GM21515 (cell line): Measurements from ENCODE around the gene CPXM2.

Experiments
- ATAC-seq: cut with Tn5 transposase; IDR thresholded peaks from one replicate; pipeline ENCODE4 v1.9.1; 2021; ENCODE audit not compliant: unreplicated experiment

Gene CPXM2

GRCh38 chr10:123778719-123779517 is 112.7 kb downstream of the CPXM2 start:
- ATAC-seq: no peak

- ATAC-seq: no peak
Measured at GRCh38 chr10:123777881-123778280, 113.7 kb downstream of the CPXM2 start.

GRCh38 chr10:123774132-123774742 is 117.4 kb downstream of the CPXM2 start:
- ATAC-seq: no peak

GRCh38 chr10:123772645-123773508 is 118.7 kb downstream of the CPXM2 start:
- no peak for ATAC-seq

GRCh38 chr10:123771877-123772644 is 119.5 kb downstream of the CPXM2 start:
- no peak for ATAC-seq

GRCh38 chr10:123769647-123770046 is 122.0 kb downstream of the CPXM2 start:
- no peak for ATAC-seq

- no peak for ATAC-seq
Measured at GRCh38 chr10:123766761-123767160, 124.8 kb downstream of the CPXM2 start.

- no peak for ATAC-seq
Measured at GRCh38 chr10:123766012-123766411, 125.6 kb downstream of the CPXM2 start.

- ATAC-seq: no peak
Measured at GRCh38 chr10:123761666-123762230, 129.9 kb downstream of the CPXM2 start.

- no peak for ATAC-seq
Measured at GRCh38 chr10:123761038-123761428, 130.6 kb downstream of the CPXM2 start.

- ATAC-seq: no peak
Measured at GRCh38 chr10:123760356-123761037, 131.1 kb downstream of the CPXM2 start.

- ATAC-seq: no peak
Measured at GRCh38 chr10:123759501-123760031, 132.0 kb downstream of the CPXM2 start.

GRCh38 chr10:123759041-123759440 is 132.6 kb downstream of the CPXM2 start:
- no peak for ATAC-seq

GRCh38 chr10:123757853-123758252 is 133.8 kb downstream of the CPXM2 start:
- no peak for ATAC-seq

- no peak for ATAC-seq
Measured at GRCh38 chr10:123755061-123755460, 136.5 kb downstream of the CPXM2 start.

GRCh38 chr10:123754123-123754522 is 137.5 kb downstream of the CPXM2 start:
- no peak for ATAC-seq

GRCh38 chr10:123751342-123752134 is 140.1 kb downstream of the CPXM2 start:
- ATAC-seq: no peak

GRCh38 chr10:123750901-123751300 is 140.7 kb downstream of the CPXM2 start:
- ATAC-seq: no peak

- ATAC-seq: no peak
Measured at GRCh38 chr10:123748711-123749110, 142.9 kb downstream of the CPXM2 start.
